ENCODE results near the gene CIAO2B.

CIAO2B gene

GRCh38 chr16:66919569-66920298, 14.5 kb downstream of the CIAO2B start:
- no peak for DNase-seq (ENCODE audit: low spot score)

GRCh38 chr16:66918803-66919568, 15.2 kb downstream of the CIAO2B start, which contains the start of gene CDH16:
CDH16 (minus strand) TSS chr16:66918885; CDS start chr16:66918065, 820 bp downstream.
- no peak for DNase-seq (ENCODE audit: low spot score)

GRCh38 chr16:66918355-66918754, 15.8 kb downstream of the CIAO2B start:
- DNase-seq (ENCODE audit: low spot score), result no peak

GRCh38 chr16:66917741-66918140, 16.5 kb downstream of the CIAO2B start:
- DNase-seq (ENCODE audit: low spot score), result no peak

GRCh38 chr16:66916518-66916917, 17.7 kb downstream of the CIAO2B start:
- no peak for DNase-seq (ENCODE audit: low spot score)

GRCh38 chr16:66915041-66915440, 19.2 kb downstream of the CIAO2B start:
- no peak for DNase-seq (ENCODE audit: low spot score)

- no peak for DNase-seq (ENCODE audit: low spot score)
Measured at GRCh38 chr16:66914541-66914940, 19.7 kb downstream of the CIAO2B start.

GRCh38 chr16:66913711-66914110, 20.5 kb downstream of the CIAO2B start:
- no peak for DNase-seq (ENCODE audit: low spot score)

- no peak for DNase-seq (ENCODE audit: low spot score)
Measured at GRCh38 chr16:66913081-66913480, 21.1 kb downstream of the CIAO2B start.

GRCh38 chr16:66911801-66912200, 22.4 kb downstream of the CIAO2B start:
- DNase-seq (ENCODE audit: low spot score), result no peak

GRCh38 chr16:66911112-66911511, 23.1 kb downstream of the CIAO2B start:
- DNase-seq (ENCODE audit: low spot score), result no peak

- no peak for DNase-seq (ENCODE audit: low spot score)
Measured at GRCh38 chr16:66910175-66910940, 23.8 kb downstream of the CIAO2B start.

GRCh38 chr16:66908762-66909559, 25.2 kb downstream of the CIAO2B start:
- no peak for DNase-seq (ENCODE audit: low spot score)

- no peak for DNase-seq (ENCODE audit: low spot score)
Measured at GRCh38 chr16:66908116-66908515, 26.1 kb downstream of the CIAO2B start.

- no peak for DNase-seq (ENCODE audit: low spot score)
Measured at GRCh38 chr16:66906916-66907836, 27.0 kb downstream of the CIAO2B start.

- no peak for DNase-seq (ENCODE audit: low spot score)
Measured at GRCh38 chr16:66905633-66906539, 28.3 kb downstream of the CIAO2B start.

- no peak for DNase-seq (ENCODE audit: low spot score)
Measured at GRCh38 chr16:66904846-66905632, 29.2 kb downstream of the CIAO2B start.

GRCh38 chr16:66904428-66904845, 29.8 kb downstream of the CIAO2B start:
- DNase-seq (ENCODE audit: low spot score), result no peak

All from cerebellar cortex (tissue), 1 donor.